Spleen (tissue), 11 donors: ENCODE results near the gene SHFL. TPM values are rescaled to one million over a fixed set of nuclear protein-coding genes. Genes with fewer than 3 reads are reported as not detected.

ENCODE experiments used
- DNase-seq: peaks from one replicate; pipeline ENCODE4 v3.0.0-alpha.2; 2020
- H3K27ac ChIP-seq, 8 donors: fragments of 200-600 bp; sonication (generic) in 7 of 8; 1 replicate in 4 of 8; 2 replicates in 4 of 8; pipeline versions ENCODE4 v1.5.0 to v1.8.0; 2016 to 2021; ENCODE audit warnings: inconsistent platforms in 4 of 8, mild to moderate bottlenecking in 4 of 8, moderate library complexity in 1 of 8
- H3K27me3 ChIP-seq, 7 donors: fragments of 200-600 bp; sonication (generic) in 6 of 7; replicated peaks in 1 of 7; 1 replicate in 4 of 7; 2 replicates in 3 of 7; pipeline versions ENCODE4 v1.5.0 to v1.8.0; 2016 to 2021; ENCODE audit warnings: inconsistent platforms in 3 of 7, mild to moderate bottlenecking in 1 of 7
- H3K36me3 ChIP-seq, 6 donors: fragments of 200-600 bp; sonication (generic) in 5 of 6; 1 replicate in 4 of 6; 2 replicates in 2 of 6; pipeline versions ENCODE4 v1.5.0 to v1.8.0; 2016 to 2021; ENCODE audit warnings: inconsistent platforms in 2 of 6
- H3K4me1 ChIP-seq, 6 donors: fragments of 200-600 bp; sonication (generic) in 5 of 6; 1 replicate in 3 of 6; 2 replicates in 3 of 6; pipeline versions ENCODE4 v1.5.0 to v1.8.0; 2016 to 2021; ENCODE audit warnings: inconsistent platforms in 3 of 6
- H3K4me3 ChIP-seq, 8 donors: fragments of 200-600 bp; sonication (generic) in 7 of 8; 1 replicate in 4 of 8; 2 replicates in 4 of 8; pipeline versions ENCODE4 v1.5.0 to v1.8.0; 2016 to 2021; ENCODE audit warnings: inconsistent platforms in 4 of 8, mild to moderate bottlenecking in 4 of 8, moderate library complexity in 2 of 8
- H3K9me3 ChIP-seq, 8 donors: fragments of 200-600 bp; sonication (generic) in 7 of 8; 1 replicate in 4 of 8; 2 replicates in 4 of 8; pipeline versions ENCODE4 v1.5.0 to v1.8.0; 2016 to 2021; ENCODE audit warnings: inconsistent platforms in 4 of 8
- POLR2A ChIP-seq, 3 donors: fragments of 450-650 bp; IDR thresholded peaks; one replicate each; pipeline ENCODE4 v1.5.1; 2017; ENCODE audit warnings: antibody characterized with exemption in 3 of 3, mild to moderate bottlenecking in 1 of 3
- POLR2AphosphoS5 ChIP-seq, 3 donors: sonication (generic); formaldehyde crosslinking; IDR thresholded peaks; one replicate each; pipeline ENCODE4 v1.5.1; 2017; ENCODE audit warnings: antibody characterized with exemption in 3 of 3
- WGBS, 5 donors: extraction: QIAGEN DNeasy Blood & Tissue Kit in 3 of 5; methylation state at CpG; one replicate each; pipeline versions ENCODE4 v1.1.5 to v1.1.7; 2013 to 2018; 5-methylcytosine and 5-hydroxymethylcytosine counted together
- intact Hi-C: fragments of 100-400 bp; cut with DNase I; formaldehyde crosslinking; loops from one replicate; pipeline ENCODE4 v1.15.0; 2023; ENCODE audit warnings: low total_unique reads
- polyA plus RNA-seq, 3 donors: library from polyadenylated mRNA; stranded (reverse); fragments of 200-250 nt; gene quantifications; one replicate each; pipeline ENCODE4 v1.2.1, GENCODE V29; 2013
- total RNA-seq, 7 donors: library from RNA; depleted of rRNA in 3 of 7; stranded (reverse); fragments of >200 nt in 3 of 7; fragmentation: NEBNext Ultra II Directional in 4 of 7; extraction: Animal tissue kit (Norgen Biotek cat#: 25700) in 4 of 7; gene quantifications; one replicate each; pipeline versions ENCODE4 v1.1.0 to v1.2.1, GENCODE V29; 2016 to 2021
- TF ChIP-seq, protein P1 (sequence below), 11 experiments: fragments of 200-600 bp in 7 of 11; fragments of 450-650 bp in 4 of 11; sonication (generic) in 4 of 11; IDR thresholded peaks in 8 of 11; conservative IDR thresholded peaks in 3 of 11; 1 replicate in 7 of 11; 2 replicates in 4 of 11; pipeline versions ENCODE4 v1.4.0 to v1.8.0; 2016 to 2021; ENCODE audit warnings: antibody characterized with exemption in 11 of 11, inconsistent platforms in 4 of 11, mild to moderate bottlenecking in 1 of 11
- donor health status: healthy with polysubstance abuse.
- donor health status: DM: no; HTN: no; CAD: no; lungs with moderate emphysema.
- donor health status: DM: no; HTN: no; CAD: no.
- donor health status: Bipolar disorder and iron deficiency.
- donor health status: healthy.
- donor health status: DM: no; HTN: no; CAD: no.
- donor health status: DM: yes; HTN: yes; CAD: no.

Gene SHFL
- total and polyA plus RNA-seq, 10 donors: 33.0 to 65.6 (median 55.1) TPM

DNA sequence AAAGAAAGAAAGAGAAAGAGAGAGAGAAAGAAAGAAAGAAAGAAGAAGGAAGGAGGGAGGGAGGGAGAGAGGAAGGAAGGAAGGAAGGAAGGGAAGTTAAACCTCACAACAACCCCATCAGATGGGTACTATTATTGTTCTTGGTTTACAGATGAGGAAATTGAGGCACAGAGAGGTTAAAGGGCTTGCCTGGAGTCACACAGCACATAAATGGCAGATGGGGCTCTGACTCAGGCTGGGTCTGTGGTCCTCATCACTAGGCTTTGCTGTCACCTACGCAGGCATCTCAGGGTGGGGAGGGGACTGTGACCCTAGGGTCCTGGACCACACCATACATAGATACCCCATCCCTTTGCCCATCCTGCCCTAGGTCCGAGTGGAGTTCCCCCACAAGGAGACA, 36.5 kb upstream of the SHFL start:
- Histone ChIP-seq H3K9me3 (peaks cover 0 to 29% (median 14%) of the 10 kb centered on the region in 8 donors), H3K27ac (no peak overlapping the region), H3K27me3 (peaks cover 0 to 35% (median 5%) of the 10 kb centered on the region in 7 donors), H3K4me3 (no peak overlapping the region), H3K4me1 (no peaks in the 10 kb centered on the region), H3K36me3 (no peaks in the 10 kb centered on the region)
- intact Hi-C loops: no loop called here
- WGBS, 5 donors: 0 to 75% (median 57%) methylated on average over 1 to 2 of the region's 2 CpGs
- TF ChIP-seq POLR2AphosphoS5 (IDR thresholded peaks at IDR 0.05): no peak
- no peak for TF ChIP-seq POLR2A (IDR thresholded peaks at IDR 0.05)
- TF ChIP-seq, protein P1, sequence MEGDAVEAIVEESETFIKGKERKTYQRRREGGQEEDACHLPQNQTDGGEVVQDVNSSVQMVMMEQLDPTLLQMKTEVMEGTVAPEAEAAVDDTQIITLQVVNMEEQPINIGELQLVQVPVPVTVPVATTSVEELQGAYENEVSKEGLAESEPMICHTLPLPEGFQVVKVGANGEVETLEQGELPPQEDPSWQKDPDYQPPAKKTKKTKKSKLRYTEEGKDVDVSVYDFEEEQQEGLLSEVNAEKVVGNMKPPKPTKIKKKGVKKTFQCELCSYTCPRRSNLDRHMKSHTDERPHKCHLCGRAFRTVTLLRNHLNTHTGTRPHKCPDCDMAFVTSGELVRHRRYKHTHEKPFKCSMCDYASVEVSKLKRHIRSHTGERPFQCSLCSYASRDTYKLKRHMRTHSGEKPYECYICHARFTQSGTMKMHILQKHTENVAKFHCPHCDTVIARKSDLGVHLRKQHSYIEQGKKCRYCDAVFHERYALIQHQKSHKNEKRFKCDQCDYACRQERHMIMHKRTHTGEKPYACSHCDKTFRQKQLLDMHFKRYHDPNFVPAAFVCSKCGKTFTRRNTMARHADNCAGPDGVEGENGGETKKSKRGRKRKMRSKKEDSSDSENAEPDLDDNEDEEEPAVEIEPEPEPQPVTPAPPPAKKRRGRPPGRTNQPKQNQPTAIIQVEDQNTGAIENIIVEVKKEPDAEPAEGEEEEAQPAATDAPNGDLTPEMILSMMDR (IDR thresholded peaks at IDR 0.05 in 8 of 11, conservative IDR thresholded peaks at IDR 0.05 in 3 of 11): no peak
- no peak for DNase-seq

DNA sequence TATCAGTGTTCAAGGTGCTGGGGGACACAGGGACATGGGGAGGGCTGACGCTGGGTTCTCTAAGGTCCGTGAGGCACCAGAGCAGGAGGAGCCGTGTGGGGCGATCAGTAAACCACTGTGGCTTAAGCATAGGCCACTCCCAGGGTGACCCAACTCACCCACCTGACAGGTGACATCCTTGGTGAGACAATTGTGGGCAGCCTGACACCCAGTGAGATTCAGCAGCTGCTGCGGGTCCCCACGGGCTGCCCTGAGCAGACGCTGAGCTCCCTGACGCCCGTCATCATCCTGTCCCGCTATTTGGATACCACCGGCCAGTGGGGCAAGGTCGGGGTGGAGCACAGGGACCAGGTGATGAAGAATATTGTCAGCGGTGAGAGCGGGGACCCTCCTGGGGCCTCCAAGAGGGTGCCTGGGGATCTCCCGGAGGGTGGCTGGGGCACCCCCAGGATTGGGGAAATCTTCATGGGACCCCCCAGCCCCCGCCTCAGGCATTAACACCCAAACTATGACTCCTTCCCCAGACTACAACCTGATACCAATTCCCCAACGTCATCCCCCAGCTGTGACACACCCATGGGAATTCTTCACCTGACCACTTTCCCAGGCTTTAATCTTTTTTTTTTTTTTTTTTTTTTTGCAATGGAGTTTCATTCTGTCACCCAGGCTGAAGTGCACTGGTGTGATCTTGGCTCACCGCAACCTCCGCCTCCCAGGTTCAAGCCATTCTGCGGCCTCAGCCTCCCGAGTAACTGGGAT, 33.3 kb upstream of the SHFL start:
- no peaks in the 10 kb centered on the region for H3K4me1 ChIP-seq
- TF ChIP-seq, protein P1 (IDR thresholded peaks at IDR 0.05 in 8 of 11, conservative IDR thresholded peaks at IDR 0.05 in 3 of 11): no peak
- TF ChIP-seq POLR2AphosphoS5 (IDR thresholded peaks at IDR 0.05) (no peak), POLR2A (IDR thresholded peaks at IDR 0.05) (no peak)
- no peaks in the 10 kb centered on the region for H3K9me3 ChIP-seq
- no peak overlapping the region for H3K4me3 ChIP-seq
- no peak for DNase-seq
- H3K27ac ChIP-seq: no peak overlapping the region
- H3K36me3 ChIP-seq: no peaks in the 10 kb centered on the region
- H3K27me3 ChIP-seq: peaks cover 0 to 23% (median 0%) of the 10 kb centered on the region in 7 donors
- 66 to 76% (median 73%) methylated on average over 18 to 21 of the region's 21 CpGs for WGBS, 5 donors
- intact Hi-C loops: no loop called here

DNA sequence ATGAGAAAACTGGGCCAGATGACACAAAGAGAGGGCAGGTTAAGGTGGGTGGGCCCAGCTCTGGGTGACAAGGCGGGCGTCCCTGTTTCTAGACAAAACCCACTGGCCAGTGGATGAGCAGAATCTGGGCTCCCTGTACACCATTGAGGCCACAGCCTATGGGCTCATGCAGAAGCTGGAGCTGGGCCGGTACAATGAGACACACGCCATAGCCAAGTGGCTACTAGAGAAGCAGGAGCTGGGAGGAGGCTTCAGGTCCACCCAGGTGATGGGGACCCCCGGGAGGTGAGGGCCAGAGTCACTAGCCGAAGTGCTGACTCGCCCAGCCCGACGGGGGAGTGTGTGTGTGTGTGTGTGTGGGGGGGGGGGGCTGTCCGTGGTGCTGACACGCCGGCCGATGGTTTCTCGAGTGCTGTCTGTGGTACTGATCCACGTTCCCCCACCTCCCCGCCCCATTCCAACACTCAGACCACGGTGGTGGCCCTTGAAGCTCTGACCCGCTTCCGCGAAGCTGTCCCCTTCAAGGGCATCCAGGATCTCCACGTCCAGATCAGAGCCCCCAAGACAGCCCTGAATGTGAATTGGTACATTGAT, 24.3 kb upstream of the SHFL start:
- Histone ChIP-seq H3K27ac (no peak overlapping the region), H3K9me3 (no peaks in the 10 kb centered on the region), H3K36me3 (no peaks in the 10 kb centered on the region), H3K4me1 (no peaks in the 10 kb centered on the region), H3K4me3 (no peak overlapping the region), H3K27me3 (peaks cover 0 to 72% (median 5%) of the 10 kb centered on the region in 7 donors)
- TF ChIP-seq POLR2A (IDR thresholded peaks at IDR 0.05): no peak
- TF ChIP-seq, protein P1 (IDR thresholded peaks at IDR 0.05 in 8 of 11, conservative IDR thresholded peaks at IDR 0.05 in 3 of 11): no peak
- TF ChIP-seq POLR2AphosphoS5 (IDR thresholded peaks at IDR 0.05): no peak
- WGBS, 5 donors: 32 to 37% (median 32%) methylated on average over 11 to 21 of the region's 21 CpGs
- intact Hi-C loops: no loop called here
- DNase-seq: no peak

DNA sequence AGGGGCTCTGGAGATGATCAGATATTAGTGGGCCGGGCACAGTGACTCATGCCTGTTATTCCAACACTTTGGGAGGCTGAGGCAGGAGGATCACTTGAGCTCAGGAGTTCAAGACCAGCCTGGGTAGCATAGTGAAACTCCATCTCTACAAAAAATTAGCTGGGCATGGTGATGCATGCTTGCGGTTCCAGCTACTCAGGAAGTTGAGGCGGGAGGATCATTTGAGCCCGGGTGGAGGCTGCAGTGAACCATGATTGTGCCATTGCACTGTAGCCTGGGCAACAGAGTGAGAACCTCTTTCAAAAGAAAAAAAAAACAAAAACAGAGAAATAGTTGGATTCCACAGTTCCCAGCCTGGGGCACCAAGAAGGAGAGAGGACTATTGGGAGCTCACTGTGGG, 17.9 kb upstream of the SHFL start:
- DNase-seq: no peak
- peaks cover 0 to 16% (median 0%) of the 10 kb centered on the region in 7 donors for H3K27me3 ChIP-seq
- no peak overlapping the region for H3K27ac ChIP-seq
- H3K4me3 ChIP-seq: no peak overlapping the region
- WGBS, 5 donors: 45 to 55% (median 47%) methylated on average over 4 of the region's 4 CpGs
- H3K4me1 ChIP-seq: no peaks in the 10 kb centered on the region
- intact Hi-C loops: no loop called here
- TF ChIP-seq POLR2A (IDR thresholded peaks at IDR 0.05) (no peak), POLR2AphosphoS5 (IDR thresholded peaks at IDR 0.05) (no peak)
- TF ChIP-seq, protein P1 (IDR thresholded peaks at IDR 0.05 in 8 of 11, conservative IDR thresholded peaks at IDR 0.05 in 3 of 11): no peak
- H3K9me3 ChIP-seq: peaks cover 0 to 5% (median 0%) of the 10 kb centered on the region in 8 donors
- no peaks in the 10 kb centered on the region for H3K36me3 ChIP-seq
